HepG2 (cell line): ENCODE data around the gene CPLANE1. TPM values are rescaled to one million over a fixed set of nuclear protein-coding genes. Genes with fewer than 3 reads are reported as not detected.

Source experiments
- ATAC-seq: fragments of 200-7000 bp; cut with Tn5 transposase; 3 replicates; pipeline ENCODE4 v1.9.1; 2020; ENCODE audit warnings: mild to moderate bottlenecking, moderate library complexity
- BruUV-seq: library from RNA; stranded (reverse); fragments of 400-500 nt; replicated peaks from 2 replicates; lab custom pipeline; 2021; lab: Mats Ljungman, UMichigan
- CTCF ChIA-PET: fragments of 300-600 bp; formaldehyde crosslinking; extraction: SDS; loops from one replicate; lab custom pipeline; 2021; ENCODE audit warnings: low total read pairs, inconsistent platforms, low intra/inter-chr PET ratio; lab: Yijun Ruan, JAX
- POLR2A ChIA-PET: fragments of 350-600 bp; sonication (Branson Sonifier 250); formaldehyde crosslinking; loops from one replicate; lab custom pipeline; 2020; ENCODE audit warnings: antibody characterized with exemption, inconsistent platforms; lab: Yijun Ruan, JAX
- DNase-seq: peaks from one replicate; pipeline ENCODE4 v3.0.0-alpha.2; 2015; ENCODE audit warnings: low spot score
- FAIRE-seq: peaks from 3 replicates; lab custom pipeline; 2011; peaks lifted over from hg19 to GRCh38; lab: Jason Lieb, UNC
- H2AFZ ChIP-seq: one replicate; pipeline ENCODE4 v1.6.1; 2011; ENCODE audit warnings: low read length, inconsistent platforms
- H3K27ac ChIP-seq: fragments of 300-600 bp; 3 replicates; pipeline ENCODE4 v1.8.0; 2011; ENCODE audit warnings: mixed run types, mild to moderate bottlenecking, mixed read lengths, low read length, inconsistent platforms; ENCODE audit not compliant: insufficient read depth; ENCODE audit errors: extremely low read length
- H3K27me3 ChIP-seq, 2 experiments: fragments of 200-600 bp in 1 of 2; 2 replicates in 1 of 2; 3 replicates in 1 of 2; pipeline versions ENCODE4 v1.6.0 to v1.8.0; 2011; ENCODE audit warnings: low read length in 2 of 2, mild to moderate bottlenecking in 2 of 2, moderate library complexity in 2 of 2, inconsistent platforms in 1 of 2; ENCODE audit not compliant: insufficient read depth in 2 of 2, control insufficient read depth in 1 of 2
- H3K36me3 ChIP-seq, 2 experiments: fragments of 200-600 bp in 1 of 2; replicated peaks in 1 of 2; 2 replicates in 1 of 2; 3 replicates in 1 of 2; pipeline versions ENCODE4 v1.5.1 to v1.8.0; 2011; ENCODE audit warnings: low read length in 2 of 2, inconsistent platforms in 1 of 2; ENCODE audit not compliant: insufficient read depth in 2 of 2, control insufficient read depth in 1 of 2
- H3K4me1 ChIP-seq: 2 replicates; pipeline ENCODE4 v1.5.1; 2012; ENCODE audit warnings: low read length, inconsistent platforms; ENCODE audit not compliant: insufficient read depth
- H3K4me2 ChIP-seq: 2 replicates; pipeline ENCODE4 v1.6.0; 2011; ENCODE audit warnings: low read depth, low read length, inconsistent platforms
- H3K4me3 ChIP-seq, 3 experiments: fragments of 200-600 bp in 1 of 3; sonication (generic), shearing (Covaris generic) in 1 of 3; replicated peaks in 1 of 3; 2 replicates each; pipeline ENCODE4 v1.5.1; 2011 to 2016; ENCODE audit warnings: low read length in 3 of 3, inconsistent platforms in 2 of 3, low read depth in 2 of 3, mild to moderate bottlenecking in 2 of 3, control low read depth in 1 of 3, mixed read lengths in 1 of 3; ENCODE audit not compliant: insufficient read depth in 1 of 3
- H3K79me2 ChIP-seq: one replicate; pipeline ENCODE4 v1.6.1; 2011; ENCODE audit warnings: low read length, inconsistent platforms; ENCODE audit not compliant: insufficient read depth
- H3K9ac ChIP-seq: 2 replicates; pipeline ENCODE4 v1.6.0; 2011; ENCODE audit warnings: mild to moderate bottlenecking, low read depth, low read length, inconsistent platforms; ENCODE audit not compliant: insufficient read depth
- H3K9me3 ChIP-seq: 2 replicates; pipeline ENCODE4 v1.5.1; 2012; ENCODE audit warnings: mild to moderate bottlenecking, low read length
- H4K20me1 ChIP-seq: 2 replicates; pipeline ENCODE4 v1.6.0; 2011; ENCODE audit warnings: inconsistent platforms, mild to moderate bottlenecking, low read length, moderate library complexity; ENCODE audit not compliant: insufficient read depth
- RBFOX2 ChIP-seq: fragments of 200-400 bp; formaldehyde crosslinking; IDR thresholded peaks from 2 replicates; pipeline ENCODE4 v1.6.1; 2017; ENCODE audit warnings: low read depth, mild to moderate bottlenecking, low read length
- SOX5 ChIP-seq: IDR thresholded peaks from 2 replicates; pipeline ENCODE4 v1.6.1; 2016; ENCODE audit warnings: borderline replicate concordance
- ZKSCAN1 ChIP-seq: fragments of 150-350 bp; IDR thresholded peaks from 2 replicates; pipeline ENCODE4 v1.6.1; 2014; ENCODE audit warnings: low read length
- ZNF143 ChIP-seq: sonication (generic); formaldehyde crosslinking; IDR thresholded peaks from 2 replicates; pipeline ENCODE4 v1.4.0; 2020; ENCODE audit warnings: missing genetic modification reagents
- WGBS: methylation state at CpG from one replicate; pipeline ENCODE4 v1.1.6; 2017; ENCODE audit warnings: low lambda C conversion rate; 5-methylcytosine and 5-hydroxymethylcytosine counted together
- in situ Hi-C: cut with HindIII; loops from 2 replicates; pipeline ENCODE4 v1.10.0; 2017; ENCODE audit warnings: low pct_unique_long_range_greater_than_20kb; ENCODE audit not compliant: extremely low pct_ligation_motif_present
- intact Hi-C: fragments of 100-400 bp; cut with micrococcal nuclease; formaldehyde crosslinking; loops from one replicate; pipeline ENCODE4 v1.10.0; 2022; ENCODE audit not compliant: unreplicated experiment
- polyA plus RNA-seq, 8 experiments: library from polyadenylated mRNA; depleted of rRNA in 3 of 8; stranded (reverse) in 7 of 8; unstranded in 1 of 8; fragments of >200 nt; fragmentation: Illumina TruSeq in 4 of 8; extraction: Trizol in 4 of 8; gene quantifications; 2 replicates each; pipeline versions ENCODE4 v1.2.1 to v1.2.3, GENCODE V29; 2011 to 2016; ENCODE audit warnings: low read depth in 4 of 8, missing spikeins in 1 of 8, mixed read lengths in 1 of 8; ENCODE audit not compliant: insufficient read depth in 1 of 8
- total RNA-seq, 5 experiments: library from RNA; depleted of rRNA; stranded (reverse); fragments of >200 nt; fragmentation: Illumina TruSeq; extraction: Trizol; gene quantifications; 2 replicates each; pipeline ENCODE4 v1.2.3, GENCODE V29; 2016; ENCODE audit warnings: low read depth in 1 of 5
- TF ChIP-seq, protein P1 (sequence below): fragments of 450-650 bp; IDR thresholded peaks from 2 replicates; pipeline ENCODE4 v1.6.1; 2016

CPLANE1 gene
- total and polyA plus RNA-seq, 2 of the 13 experiments (the other 11 are each of a cell fraction or from before 2014, with no cell fraction given), result 6.3 to 9.9 TPM

DNA sequence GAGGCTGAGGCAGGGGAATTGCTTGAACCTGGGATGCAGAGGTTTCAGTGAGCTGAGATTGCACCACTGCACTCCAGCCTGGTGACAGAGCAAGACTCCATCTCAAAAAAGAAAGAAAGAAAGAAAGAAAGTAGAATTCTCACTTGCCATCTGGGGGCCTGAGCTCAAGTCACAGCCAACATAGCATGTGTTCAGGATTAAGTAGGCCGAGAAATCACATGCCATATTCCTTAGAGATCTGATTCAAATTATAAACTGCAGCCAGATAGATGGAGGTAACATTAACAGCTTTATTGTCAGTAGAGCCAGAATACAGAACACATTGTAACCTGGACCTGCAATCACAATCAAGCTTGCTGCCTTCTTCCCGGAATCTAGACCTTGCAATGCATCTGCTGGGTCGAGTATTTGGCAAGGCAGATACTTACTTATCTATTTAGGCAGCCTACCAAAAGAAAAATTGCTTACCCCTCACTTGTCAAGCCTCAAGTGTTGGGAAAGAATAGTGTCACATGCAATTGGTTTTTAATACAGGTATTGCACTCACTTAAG is 173.7 kb downstream of the CPLANE1 start:
- H3K79me2 ChIP-seq, result no peaks in the 10 kb centered on the region
- H3K9me3 ChIP-seq, result no peaks in the 10 kb centered on the region
- H2AFZ ChIP-seq, result no peak overlapping the region
- FAIRE-seq (no peak), ATAC-seq (no peak), DNase-seq (no peak)
- CTCF ChIA-PET, result no interaction called here
- H4K20me1 ChIP-seq, result no peaks in the 10 kb centered on the region
- H3K27me3 ChIP-seq, result no peaks in the 10 kb centered on the region
- no peak overlapping the region for H3K27ac ChIP-seq
- TF ChIP-seq ZNF143 (CRISPR knock-in tag), result no peak
- TF ChIP-seq, protein P1, sequence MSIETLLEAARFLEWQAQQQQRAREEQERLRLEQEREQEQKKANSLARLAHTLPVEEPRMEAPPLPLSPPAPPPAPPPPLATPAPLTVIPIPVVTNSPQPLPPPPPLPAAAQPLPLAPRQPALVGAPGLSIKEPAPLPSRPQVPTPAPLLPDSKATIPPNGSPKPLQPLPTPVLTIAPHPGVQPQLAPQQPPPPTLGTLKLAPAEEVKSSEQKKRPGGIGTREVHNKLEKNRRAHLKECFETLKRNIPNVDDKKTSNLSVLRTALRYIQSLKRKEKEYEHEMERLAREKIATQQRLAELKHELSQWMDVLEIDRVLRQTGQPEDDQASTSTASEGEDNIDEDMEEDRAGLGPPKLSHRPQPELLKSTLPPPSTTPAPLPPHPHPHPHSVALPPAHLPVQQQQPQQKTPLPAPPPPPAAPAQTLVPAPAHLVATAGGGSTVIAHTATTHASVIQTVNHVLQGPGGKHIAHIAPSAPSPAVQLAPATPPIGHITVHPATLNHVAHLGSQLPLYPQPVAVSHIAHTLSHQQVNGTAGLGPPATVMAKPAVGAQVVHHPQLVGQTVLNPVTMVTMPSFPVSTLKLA, result peak; percentile 52; the same call in 1 of the 2 replicates
- 0 out of 5 replicates have a peak, but pooled peaks cover 0 to 2% of the 10 kb centered on the region in 2 experiments for H3K36me3 ChIP-seq
- intact Hi-C loops (no loop called here), in situ Hi-C loops (no loop called here)
- no peak overlapping the region for H3K9ac ChIP-seq
- H3K4me2 ChIP-seq, result no peak overlapping the region
- peaks cover 14% of the 10 kb centered on the region for H3K4me1 ChIP-seq
- POLR2A ChIA-PET, result no interaction called here
- BruUV-seq, result no TSS peak
- 83% methylated on average over 3 of the region's 3 CpGs for WGBS
- H3K4me3 ChIP-seq, result no peak overlapping the region

DNA sequence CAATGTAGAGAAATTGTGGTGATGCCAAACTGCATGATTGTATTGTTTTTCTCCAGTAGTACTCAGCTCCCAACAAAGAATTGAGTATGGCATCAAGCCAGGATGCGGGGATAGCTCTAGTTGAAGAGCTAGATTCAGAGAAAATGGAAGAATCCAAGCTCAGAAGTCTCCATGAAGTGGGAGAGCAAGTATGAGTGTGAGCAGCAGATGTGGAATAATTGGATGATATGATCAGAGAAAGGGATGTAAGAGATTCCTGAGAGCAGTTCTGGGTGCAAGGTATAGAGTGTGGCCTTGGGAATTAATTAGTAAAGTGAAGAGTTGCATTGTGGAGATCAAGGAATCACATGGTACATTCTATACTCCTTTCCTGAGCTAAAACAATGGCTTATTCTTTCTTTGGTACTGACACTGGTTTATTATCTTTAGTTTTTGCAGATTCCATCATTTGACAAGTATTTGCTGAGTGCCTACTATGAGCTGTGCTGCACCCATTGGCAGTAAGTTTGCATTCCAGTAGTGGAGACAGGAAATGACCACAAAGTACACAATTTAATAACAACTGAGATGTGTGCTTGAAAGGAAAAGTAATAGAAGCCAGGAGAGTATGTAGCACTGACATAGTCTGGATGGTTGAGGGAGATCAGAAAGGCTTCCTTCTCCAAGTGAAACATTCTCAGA is 177.1 kb downstream of the CPLANE1 start:
- in situ Hi-C loops (no loop called here), intact Hi-C loops (no loop called here)
- ChIA-PET POLR2A (no interaction called here), CTCF (no interaction called here)
- H3K9me3 ChIP-seq, result no peaks in the 10 kb centered on the region
- 86% methylated on average over 1 of the region's 1 CpG for WGBS
- no peak overlapping the region for H3K27ac ChIP-seq
- FAIRE-seq (no peak), ATAC-seq (peak; percentile 53), DNase-seq (peak; percentile 61)
- no TSS peak for BruUV-seq
- H2AFZ ChIP-seq, result no peak overlapping the region
- no peak overlapping the region for H3K4me3 ChIP-seq
- no peaks in the 10 kb centered on the region for H3K36me3 ChIP-seq
- no peak for TF ChIP-seq RBFOX2
- peak; percentile 83; the same call in 1 of the 2 replicates for TF ChIP-seq ZKSCAN1
- TF ChIP-seq SOX5, result peak; percentile 39; the same call in 1 of the 2 replicates
- H3K79me2 ChIP-seq, result no peaks in the 10 kb centered on the region
- no peak overlapping the region for H3K4me2 ChIP-seq
- peaks cover 14% of the 10 kb centered on the region for H3K4me1 ChIP-seq
- H3K27me3 ChIP-seq, result no peaks in the 10 kb centered on the region
- no peaks in the 10 kb centered on the region for H4K20me1 ChIP-seq
- H3K9ac ChIP-seq, result no peak overlapping the region
